Activated CD4-positive, alpha-beta T cell treated with anti-CD3 and anti-CD28 coated beads for 4 hours (primary cell): ENCODE results near the gene PLA2G4E.
A peak's percentile ranks its signal among the peaks of the same experiment; 100 is the strongest.

Experiments used
- DNase-seq, 2 donors: peaks; one replicate each; pipeline ENCODE4 v3.0.0-alpha.2; 2020

PLA2G4E gene

DNA sequence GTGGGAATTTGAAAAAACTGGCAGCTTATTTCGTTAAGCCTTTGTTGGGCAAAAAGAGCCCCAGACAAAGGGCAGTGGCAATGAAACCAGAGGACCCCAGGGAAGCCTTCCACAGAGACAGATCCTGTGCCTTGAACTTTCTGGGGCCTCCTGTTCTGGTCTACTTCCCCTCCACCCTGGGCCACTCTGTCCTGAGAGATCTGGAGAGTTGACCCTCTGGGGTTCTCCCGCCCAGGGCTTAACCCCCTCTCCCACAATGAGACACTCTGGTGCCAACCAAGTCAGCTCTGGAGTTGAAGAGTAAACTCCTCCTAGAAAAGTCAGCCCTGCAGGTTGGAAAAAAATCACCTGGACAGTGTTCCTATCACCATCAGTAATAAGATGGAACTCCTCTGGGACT is 69.3 kb downstream of the PLA2G4E start:
- DNase-seq = no peak

GRCh38 chr15:41950489-41950888 is 70.4 kb downstream of the PLA2G4E start:
- DNase-seq = no peak

- no peak for DNase-seq
Measured at GRCh38 chr15:41950127-41950483, 70.7 kb downstream of the PLA2G4E start.

- DNase-seq = no peak
Measured at GRCh38 chr15:41949401-41950126, 71.3 kb downstream of the PLA2G4E start.

DNA sequence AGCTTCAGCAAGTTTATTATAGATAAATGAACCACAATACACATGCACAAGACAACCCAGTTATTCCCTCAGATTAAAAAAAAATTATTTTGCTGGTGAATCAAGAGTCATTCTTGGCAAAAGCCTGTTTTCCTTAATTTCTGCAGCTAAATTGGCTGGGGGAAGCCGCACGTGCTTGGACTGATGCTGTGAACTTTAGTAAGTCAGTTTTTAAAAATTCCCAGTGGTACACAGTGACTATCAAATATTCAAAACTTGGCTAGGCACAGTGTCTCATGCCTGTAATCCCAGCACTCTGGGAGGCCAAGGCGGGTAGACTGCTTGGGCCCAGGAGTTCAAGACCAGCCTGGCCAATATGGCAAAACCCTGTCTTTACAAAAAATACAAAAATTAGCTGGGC is 72.4 kb downstream of the PLA2G4E start:
- DNase-seq = no peak

- DNase-seq = no peak
Measured at GRCh38 chr15:41946970-41947369, 73.9 kb downstream of the PLA2G4E start.

DNA sequence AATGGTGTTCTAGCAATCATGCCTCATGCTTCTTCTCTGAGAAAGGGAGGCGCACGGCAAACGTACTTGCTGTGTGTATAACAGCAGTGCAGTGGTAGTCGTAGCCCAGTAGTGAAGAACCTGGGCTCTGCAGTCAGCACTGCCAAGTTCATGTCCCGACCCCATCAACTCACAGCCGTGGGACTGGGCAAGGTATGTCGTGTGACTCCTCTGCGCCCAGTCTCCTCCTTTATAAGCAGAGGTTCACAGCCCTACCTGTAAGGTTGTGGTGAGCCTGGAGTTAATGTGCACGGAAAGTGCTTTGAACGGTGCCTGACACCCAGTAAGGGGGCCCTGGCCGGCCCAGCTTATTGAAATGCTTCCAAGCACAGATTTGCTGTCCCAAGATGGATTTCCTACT is 75.1 kb downstream of the PLA2G4E start:
- no peak for DNase-seq

- DNase-seq = no peak
Measured at GRCh38 chr15:41945221-41945620, 75.6 kb downstream of the PLA2G4E start.

DNA sequence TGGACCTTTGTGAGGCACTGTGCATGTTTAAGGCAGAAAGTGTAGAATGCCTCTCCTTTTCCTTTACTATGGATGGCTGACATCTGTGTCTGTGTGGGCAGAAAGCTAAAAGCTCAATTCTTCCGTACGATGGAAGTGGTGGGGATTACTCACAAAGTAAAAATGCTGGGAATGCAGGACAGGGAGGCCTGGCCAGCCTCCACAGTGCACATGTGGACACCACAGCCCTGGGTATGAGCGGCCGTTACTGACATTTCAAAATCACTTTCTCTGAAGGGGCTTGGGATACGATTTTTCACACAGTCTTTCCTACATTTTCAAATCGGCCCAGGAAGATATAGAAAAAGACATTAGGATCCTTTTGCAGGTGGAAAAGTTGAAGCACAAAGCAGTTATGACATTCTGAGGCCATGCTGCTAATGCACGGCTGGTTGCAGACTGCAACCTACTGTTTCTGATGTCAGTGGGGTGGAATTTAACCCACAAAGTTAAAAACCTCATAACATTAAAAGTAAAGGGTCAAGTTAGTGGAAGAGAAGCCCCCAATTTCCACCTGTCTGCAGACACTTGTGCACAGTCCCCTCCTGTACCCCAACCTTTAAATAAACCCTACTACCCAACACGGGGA is 76.4 kb downstream of the PLA2G4E start:
- no peak for DNase-seq

GRCh38 chr15:41943543-41944312 is 77.1 kb downstream of the PLA2G4E start:
- DNase-seq = no peak

- no peak for DNase-seq
Measured at GRCh38 chr15:41942886-41943285, 78.0 kb downstream of the PLA2G4E start.

GRCh38 chr15:41941644-41942415 is 79.0 kb downstream of the PLA2G4E start:
- no peak for DNase-seq

GRCh38 chr15:41940441-41940857 is 80.4 kb downstream of the PLA2G4E start:
- DNase-seq = peak; percentile 50 to 52

DNA sequence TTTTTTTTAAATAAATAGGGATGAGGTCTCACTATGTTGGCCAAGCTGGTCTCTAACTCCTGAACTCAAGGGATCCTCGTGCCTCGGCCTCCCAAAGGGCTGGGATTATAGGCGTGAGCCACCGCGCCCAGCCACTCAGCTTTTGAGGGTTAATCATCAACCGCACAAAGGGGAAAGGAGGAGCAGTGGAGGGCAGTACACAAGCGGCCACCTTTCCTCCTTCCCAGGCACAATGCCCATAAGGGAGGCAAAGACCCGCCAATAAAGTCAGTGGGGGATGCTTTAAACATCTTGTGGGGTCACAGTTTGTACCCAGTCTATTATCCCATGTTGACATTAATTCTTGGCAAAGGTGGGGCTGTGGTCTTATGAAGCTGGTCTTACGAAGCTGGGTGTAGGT is 80.9 kb downstream of the PLA2G4E start:
- DNase-seq = no peak

DNA sequence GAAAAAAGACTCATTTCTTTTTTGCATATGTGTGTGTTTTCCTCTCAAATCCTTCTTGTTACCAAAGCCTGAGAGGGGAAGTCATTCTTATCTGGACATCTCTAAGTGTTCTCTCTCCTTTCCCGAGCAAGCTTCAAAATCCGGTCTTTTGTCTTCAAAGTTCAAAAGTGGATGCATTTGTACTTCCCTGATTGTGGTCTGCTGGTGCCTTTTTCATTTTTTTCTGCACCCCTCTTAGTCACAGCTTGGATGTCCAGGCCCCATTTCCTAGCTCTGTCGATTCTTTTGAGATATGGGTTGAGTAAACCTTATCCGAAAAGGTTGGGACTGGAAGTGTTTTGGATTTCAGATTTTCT is 83.3 kb downstream of the PLA2G4E start:
- no peak for DNase-seq

GRCh38 chr15:41936649-41937567 is 83.9 kb downstream of the PLA2G4E start:
- peak; percentile 79 to 81 for DNase-seq

DNA sequence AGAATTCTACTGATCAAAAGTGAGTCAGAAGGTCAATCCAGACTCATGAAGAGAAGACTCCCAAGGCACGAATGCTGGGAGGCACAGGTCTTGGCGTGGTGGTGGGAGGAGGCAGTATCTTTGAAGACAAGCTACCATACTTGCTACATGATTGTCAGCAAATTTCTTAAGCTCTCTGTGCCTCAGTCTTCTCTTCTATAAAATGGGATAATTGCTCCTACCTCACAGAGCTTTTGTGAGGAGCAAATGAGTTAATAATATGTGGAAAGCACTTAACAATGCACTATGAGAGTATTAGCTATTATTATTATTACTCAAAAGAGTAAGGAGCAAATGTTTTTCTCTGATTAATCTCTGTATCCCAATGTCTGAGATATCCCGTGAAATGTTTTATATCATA is 84.7 kb downstream of the PLA2G4E start:
- no peak for DNase-seq

DNA sequence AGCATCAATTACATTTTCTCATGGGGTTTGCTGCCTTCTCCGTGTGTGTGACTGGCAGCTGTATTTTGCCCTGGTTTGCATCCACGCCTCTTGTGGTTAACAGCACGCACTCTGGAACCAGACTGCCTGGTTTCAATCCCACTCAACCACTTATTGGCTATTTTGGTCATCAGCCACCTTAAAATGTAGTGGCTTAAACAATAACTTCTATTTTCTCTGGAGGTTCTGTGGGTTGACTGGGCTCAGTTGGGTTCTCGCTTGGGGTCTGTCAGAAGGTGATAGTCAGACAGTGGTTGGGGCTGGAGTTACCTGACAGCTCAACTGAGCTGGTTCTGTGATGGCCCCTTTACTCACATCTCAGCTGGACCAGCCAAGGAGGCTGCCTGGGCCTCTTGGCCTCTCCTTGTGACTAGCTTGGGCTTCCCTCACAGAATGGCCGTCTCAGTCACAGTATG is 85.2 kb downstream of the PLA2G4E start:
- DNase-seq = peak in 1 of 2 donors; percentile 14

DNA sequence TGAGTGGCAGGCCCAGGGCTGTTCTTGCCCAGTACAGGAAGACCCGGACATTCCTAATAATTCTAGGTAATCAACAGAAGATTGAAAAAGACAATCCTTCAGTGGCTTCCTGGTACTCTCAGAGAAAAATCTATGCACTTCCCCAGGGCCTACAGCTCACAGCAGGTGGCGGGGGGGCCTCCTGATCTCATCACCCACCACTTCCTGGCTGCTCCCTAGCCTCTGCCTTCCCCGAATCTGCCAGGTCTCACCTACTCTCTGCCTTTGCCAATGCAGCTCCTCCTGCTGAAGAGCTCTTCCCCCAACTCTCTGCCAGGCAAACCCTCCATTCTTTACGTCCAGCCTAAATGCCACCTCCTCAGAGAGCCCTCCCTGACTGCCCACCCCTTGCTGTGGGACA is 86.0 kb downstream of the PLA2G4E start:
- DNase-seq = peak; percentile 78

DNA sequence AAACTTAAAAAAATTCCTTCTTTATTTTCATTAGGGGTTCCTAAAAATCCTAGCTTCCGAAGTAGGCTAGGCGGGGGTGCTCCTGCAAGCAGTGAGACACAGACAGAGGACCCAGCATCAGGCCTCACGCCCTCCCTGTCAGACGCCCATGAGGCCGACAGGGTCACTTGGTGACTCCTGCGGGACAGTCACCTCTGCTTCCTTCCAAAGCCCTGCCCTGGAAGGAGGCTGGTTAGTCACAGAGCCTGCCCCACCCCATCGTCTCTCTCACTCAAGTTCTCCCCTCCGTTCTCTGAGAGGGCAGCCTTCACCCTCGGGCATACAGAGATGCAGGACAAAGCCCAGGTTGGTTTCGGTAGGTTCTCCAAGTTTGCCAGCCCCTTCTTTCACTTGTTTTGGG is 87.1 kb downstream of the PLA2G4E start:
- no peak for DNase-seq

DNA sequence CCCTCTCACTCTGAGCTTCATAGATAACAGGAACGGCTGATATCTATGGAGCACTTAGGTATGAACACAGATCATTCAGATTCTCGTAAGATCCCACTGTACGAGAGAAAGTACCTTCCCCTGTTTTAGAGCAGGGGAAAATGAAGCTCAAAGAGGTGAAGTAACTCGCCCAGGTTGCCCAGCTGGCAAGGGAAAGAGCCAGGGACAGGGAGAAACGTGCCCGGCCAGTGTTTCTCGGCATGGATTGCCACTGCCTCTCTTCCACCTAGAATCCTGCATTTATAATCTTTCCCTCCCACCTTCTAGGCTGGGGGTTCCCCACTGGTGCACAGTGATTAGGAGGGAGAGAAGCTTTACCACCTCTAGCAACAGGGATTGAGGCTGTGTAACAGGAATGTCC is 87.5 kb downstream of the PLA2G4E start:
- no peak for DNase-seq
